Measurements from ENCODE around the gene ARHGAP24. TPM values are rescaled to one million over a fixed set of nuclear protein-coding genes. Genes with fewer than 3 reads are reported as not detected.

The ARHGAP24 gene
- total RNA-seq, 1 experiment from 2014 or later = 17.4 TPM

GRCh38 chr4:85776096-85776495 lies 301.1 kb downstream of the ARHGAP24 start:
- intact Hi-C loops (cut with micrococcal nuclease; ENCODE audit: unreplicated experiment) (no loop called here), in situ Hi-C loops (cut with HindIII; ENCODE audit: low pct_unique_long_range_greater_than_20kb, low sequenced_read_pairs) (no loop called here)
- Histone ChIP-seq H3K4me3 (ENCODE audit: low read depth in 2 of 2, low read length in 2 of 2) (no peak overlapping the region), H3K4me1 (ENCODE audit: control insufficient read depth, insufficient read depth, low read length) (0 out of 2 replicates have a peak, but pooled peaks cover 3% of the 10 kb centered on the region), H3K27ac (ENCODE audit: low read length) (no peak overlapping the region), H3K9me3 (ENCODE audit: control insufficient read depth, insufficient read depth, low read depth, low read length) (no peaks in the 10 kb centered on the region), H3K36me3 (ENCODE audit: control insufficient read depth, insufficient read depth, low read length) (no peaks in the 10 kb centered on the region), H3K27me3 (ENCODE audit: control insufficient read depth, insufficient read depth, low read length) (no peaks in the 10 kb centered on the region)
- TF ChIP-seq, protein P1, sequence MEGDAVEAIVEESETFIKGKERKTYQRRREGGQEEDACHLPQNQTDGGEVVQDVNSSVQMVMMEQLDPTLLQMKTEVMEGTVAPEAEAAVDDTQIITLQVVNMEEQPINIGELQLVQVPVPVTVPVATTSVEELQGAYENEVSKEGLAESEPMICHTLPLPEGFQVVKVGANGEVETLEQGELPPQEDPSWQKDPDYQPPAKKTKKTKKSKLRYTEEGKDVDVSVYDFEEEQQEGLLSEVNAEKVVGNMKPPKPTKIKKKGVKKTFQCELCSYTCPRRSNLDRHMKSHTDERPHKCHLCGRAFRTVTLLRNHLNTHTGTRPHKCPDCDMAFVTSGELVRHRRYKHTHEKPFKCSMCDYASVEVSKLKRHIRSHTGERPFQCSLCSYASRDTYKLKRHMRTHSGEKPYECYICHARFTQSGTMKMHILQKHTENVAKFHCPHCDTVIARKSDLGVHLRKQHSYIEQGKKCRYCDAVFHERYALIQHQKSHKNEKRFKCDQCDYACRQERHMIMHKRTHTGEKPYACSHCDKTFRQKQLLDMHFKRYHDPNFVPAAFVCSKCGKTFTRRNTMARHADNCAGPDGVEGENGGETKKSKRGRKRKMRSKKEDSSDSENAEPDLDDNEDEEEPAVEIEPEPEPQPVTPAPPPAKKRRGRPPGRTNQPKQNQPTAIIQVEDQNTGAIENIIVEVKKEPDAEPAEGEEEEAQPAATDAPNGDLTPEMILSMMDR (IDR thresholded peaks at IDR 0.05) = no peak
- TF ChIP-seq POLR2AphosphoS5 (IDR thresholded peaks at IDR 0.05; ENCODE audit: low read depth, low read length) (no peak), REST (IDR thresholded peaks at IDR 0.05; ENCODE audit: insufficient read depth in 1 of 2, low read depth in 2 of 2, low read length in 1 of 2) (no peak), SIN3A (IDR thresholded peaks at IDR 0.05; ENCODE audit: borderline replicate concordance, insufficient read depth, low read depth, low read length) (no peak), TCF7L2 (IDR thresholded peaks at IDR 0.05; ENCODE audit: low read depth, low read length) (no peak)
- ChIA-PET POLR2A (no interaction called here), CTCF (no interaction called here)
- ATAC-seq (no peak), DNase-seq (ENCODE audit: low read depth, low spot score) (no peak)
- no TSS peak for BruUV-seq (replicated peaks)

GRCh38 chr4:85776579-85776978 lies 301.6 kb downstream of the ARHGAP24 start:
- H3K9me3 ChIP-seq (ENCODE audit: control insufficient read depth, insufficient read depth, low read depth, low read length) = no peaks in the 10 kb centered on the region
- TF ChIP-seq REST (IDR thresholded peaks at IDR 0.05; ENCODE audit: insufficient read depth in 1 of 2, low read depth in 2 of 2, low read length in 1 of 2) (no peak), SIN3A (IDR thresholded peaks at IDR 0.05; ENCODE audit: borderline replicate concordance, insufficient read depth, low read depth, low read length) (no peak), TCF7L2 (IDR thresholded peaks at IDR 0.05; ENCODE audit: low read depth, low read length) (no peak), POLR2AphosphoS5 (IDR thresholded peaks at IDR 0.05; ENCODE audit: low read depth, low read length) (no peak)
- TF ChIP-seq, protein P1 (IDR thresholded peaks at IDR 0.05) = no peak
- no TSS peak for BruUV-seq (replicated peaks)
- 0 out of 2 replicates have a peak, but pooled peaks cover 3% of the 10 kb centered on the region for H3K4me1 ChIP-seq (ENCODE audit: control insufficient read depth, insufficient read depth, low read length)
- CTCF ChIA-PET = no interaction called here
- H3K27ac ChIP-seq (ENCODE audit: low read length) = no peak overlapping the region
- in situ Hi-C loops (cut with HindIII; ENCODE audit: low pct_unique_long_range_greater_than_20kb, low sequenced_read_pairs) = no loop called here
- DNase-seq (ENCODE audit: low read depth, low spot score) = no peak
- POLR2A ChIA-PET = no interaction called here
- H3K36me3 ChIP-seq (ENCODE audit: control insufficient read depth, insufficient read depth, low read length) = no peaks in the 10 kb centered on the region
- no peaks in the 10 kb centered on the region for H3K27me3 ChIP-seq (ENCODE audit: control insufficient read depth, insufficient read depth, low read length)
- intact Hi-C loops (cut with micrococcal nuclease; ENCODE audit: unreplicated experiment) = no loop called here
- no peak; the same call in 1 of the 2 replicates for ATAC-seq
- no peak overlapping the region for H3K4me3 ChIP-seq (ENCODE audit: low read depth in 2 of 2, low read length in 2 of 2)
